Adrenal gland (tissue), 12 donors: ENCODE results near the gene AQP12B. TPM values are rescaled to one million over a fixed set of nuclear protein-coding genes. Genes with fewer than 3 reads are reported as not detected.
"Not testable (repeated sequence)": the region's sequence is repeated elsewhere in the genome, so short reads cannot be mapped to it uniquely, and the experiment has no call there.

Source experiments
- DNase-seq, 7 donors: peaks; one replicate each; pipeline ENCODE4 v3.0.0-alpha.2; 2019 to 2020
- H3K27ac ChIP-seq, 5 donors: fragments of 200-600 bp; sonication (generic) in 4 of 5; 1 replicate in 3 of 5; 2 replicates in 2 of 5; pipeline versions ENCODE4 v1.5.1 to v1.8.0; 2016 to 2020; ENCODE audit warnings: mild to moderate bottlenecking in 1 of 5
- H3K27me3 ChIP-seq: fragments of 200-600 bp; 2 replicates; pipeline ENCODE4 v1.8.0; 2021
- H3K36me3 ChIP-seq, 2 donors: fragments of 200-600 bp; replicated peaks in 1 of 2; 1 replicate in 1 of 2; 2 replicates in 1 of 2; pipeline versions ENCODE4 v1.5.1 to v1.8.0; 2018 to 2022
- H3K4me1 ChIP-seq, 2 donors: fragments of 200-600 bp; replicated peaks in 1 of 2; 1 replicate in 1 of 2; 2 replicates in 1 of 2; pipeline versions ENCODE4 v1.5.1 to v1.8.0; 2018 to 2021
- H3K4me3 ChIP-seq, 4 donors: fragments of 200-600 bp; sonication (generic) in 3 of 4; one replicate each; pipeline ENCODE4 v1.5.1; 2016 to 2018
- H3K9me3 ChIP-seq, 3 donors: fragments of 200-600 bp; sonication (generic) in 1 of 3; replicated peaks in 1 of 3; 1 replicate in 2 of 3; 2 replicates in 1 of 3; pipeline versions ENCODE4 v1.5.1 to v1.8.0; 2016 to 2021
- CTCF ChIP-seq, 6 experiments: fragments of 450-650 bp in 4 of 6; fragments of 200-600 bp in 2 of 6; sonication (generic) in 1 of 6; IDR thresholded peaks; 1 replicate in 5 of 6; 2 replicates in 1 of 6; pipeline versions ENCODE4 v1.5.1 to v1.8.0; 2016 to 2021; ENCODE audit warnings: antibody characterized with exemption in 6 of 6, mild to moderate bottlenecking in 2 of 6, moderate library complexity in 1 of 6
- POLR2A ChIP-seq, 2 donors: fragments of 450-650 bp; IDR thresholded peaks; one replicate each; pipeline ENCODE4 v1.6.1; 2017; ENCODE audit warnings: antibody characterized with exemption in 2 of 2, mild to moderate bottlenecking in 2 of 2, moderate library complexity in 1 of 2
- WGBS, 4 donors: extraction: QIAGEN DNeasy Blood & Tissue Kit in 2 of 4; methylation state at CpG; one replicate each; pipeline versions ENCODE4 v1.1.5 to v1.1.7; 2013 to 2017; 5-methylcytosine and 5-hydroxymethylcytosine counted together
- intact Hi-C, 2 donors: fragments of 100-400 bp; cut with DNase I; formaldehyde crosslinking; loops; one replicate each; pipeline versions ENCODE4 v1.14.1 to v1.15.0; 2022 to 2023
- polyA plus RNA-seq, 3 donors: library from polyadenylated mRNA; stranded (reverse); fragments of 200-250 nt in 2 of 3; fragments of 350-450 nt in 1 of 3; fragmentation: Illumina TruSeq in 1 of 3; extraction: RNeasy Lipid Tissue Mini Kit (QIAGEN cat#74804) in 1 of 3; gene quantifications; one replicate each; pipeline ENCODE4 v1.2.3, GENCODE V29; 2013 to 2014
- total RNA-seq, 9 donors: library from RNA; depleted of rRNA in 4 of 9; stranded (reverse); fragments of >200 nt in 4 of 9; fragments of 120-200 nt in 1 of 9; fragmentation: NEBNext Ultra II Directional in 1 of 9; extraction: Animal tissue kit (Norgen Biotek cat#: 25700) in 1 of 9; gene quantifications; one replicate each; pipeline versions ENCODE4 v1.1.0 to v1.2.4, GENCODE V29; 2013 to 2023
- donor health status: healthy with polysubstance abuse.
- donor health status: Bipolar disorder and iron deficiency.
- donor health status: DM: yes; HTN: yes; CAD: no.
- donor health status: DM: no; HTN: no; CAD: no.
- donor health status: DM: no; HTN: no; CAD: no.
- donor health status: DM: yes; HTN: yes; CAD: no.

Gene AQP12B
- total and polyA plus RNA-seq, 12 donors = 0.07 to 0.48 TPM; not detected in 10

DNA sequence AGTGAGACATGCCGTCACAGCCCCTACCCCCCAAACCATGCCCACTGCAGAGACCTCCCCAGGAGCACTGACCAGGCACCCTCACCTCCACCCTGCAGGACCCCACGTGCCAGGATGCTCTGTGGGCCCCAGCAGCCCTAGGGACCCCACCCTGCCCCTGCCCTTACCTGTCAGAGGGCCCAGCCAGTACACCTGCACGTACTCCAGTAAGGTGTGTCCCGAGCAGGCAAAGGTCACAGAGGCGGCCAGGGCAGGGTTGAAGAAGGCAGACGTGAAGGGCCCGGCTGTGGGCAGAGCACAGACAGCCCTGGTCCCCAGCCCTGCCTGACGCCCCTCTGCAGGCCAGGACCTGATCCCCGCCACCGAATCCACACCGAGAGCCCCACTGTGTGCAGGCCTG, 2.5 kb downstream of the AQP12B start:
- H3K4me3 ChIP-seq, H3K27ac ChIP-seq, H3K9me3 ChIP-seq, H3K36me3 ChIP-seq, intact Hi-C loops, H3K4me1 ChIP-seq, DNase-seq, H3K27me3 ChIP-seq: not testable (repeated sequence)
- WGBS, 4 donors = 24 to 71% (median 30%) methylated on average over 1 to 2 of the region's 11 CpGs; no CpG with 5 or more reads in 1 of the 4 donors

GRCh38 chr2:240678909-240679308, 3.8 kb downstream of the AQP12B start:
- H3K9me3 ChIP-seq, H3K27ac ChIP-seq, H3K4me3 ChIP-seq, H3K4me1 ChIP-seq, DNase-seq, H3K36me3 ChIP-seq, intact Hi-C loops, H3K27me3 ChIP-seq: not testable (repeated sequence)
- WGBS, 4 donors = no CpG with 5 or more reads among the region's 19 CpGs

DNA sequence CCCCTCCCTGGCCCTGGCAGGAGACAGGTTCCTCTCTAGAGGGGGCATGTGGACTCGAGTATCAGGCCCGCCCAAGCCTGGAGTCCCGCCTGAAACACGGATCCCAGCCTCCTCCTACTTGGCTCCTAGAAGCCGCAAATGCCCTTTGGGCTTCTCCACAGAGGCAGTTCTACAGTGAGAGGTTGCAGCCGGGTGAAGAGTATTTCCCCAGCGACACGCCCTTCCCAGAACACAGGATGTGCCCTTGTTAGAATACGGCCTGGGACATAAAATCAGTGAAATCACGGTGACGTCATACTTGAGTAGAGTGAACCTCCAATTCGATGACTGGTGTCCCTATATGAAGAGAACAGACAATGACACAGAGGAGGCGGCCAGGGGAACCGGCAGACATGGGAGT, 4.6 kb downstream of the AQP12B start:
- H3K4me1 ChIP-seq, H3K4me3 ChIP-seq, DNase-seq, intact Hi-C loops, H3K27ac ChIP-seq, H3K27me3 ChIP-seq, H3K36me3 ChIP-seq, H3K9me3 ChIP-seq: not testable (repeated sequence)
- WGBS, 4 donors = 70 to 80% (median 75%) methylated on average over 1 to 6 of the region's 14 CpGs; no CpG with 5 or more reads in 1 of the 4 donors

DNA sequence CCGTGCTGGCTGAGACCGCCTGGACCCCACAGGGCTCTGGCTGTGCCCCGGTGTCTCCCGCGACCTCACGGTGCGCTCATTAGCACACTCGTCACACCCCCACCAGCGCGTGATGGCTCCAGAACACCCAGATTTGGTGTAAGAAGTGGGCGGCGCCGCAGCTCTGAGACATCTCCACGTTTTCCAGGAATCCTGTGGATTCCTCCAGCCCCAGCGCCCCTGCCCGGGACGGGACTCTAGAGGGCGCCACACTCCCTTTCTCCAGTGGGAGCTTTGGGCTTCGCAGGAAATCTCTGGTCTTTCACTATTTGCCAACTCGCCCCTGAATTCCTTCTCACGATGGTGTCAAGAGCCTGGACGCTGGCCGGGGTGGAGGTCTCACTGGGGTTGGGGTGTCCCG, 7.3 kb downstream of the AQP12B start:
- peaks cover 11% of the 10 kb centered on the region for H3K27me3 ChIP-seq
- WGBS, 4 donors = no CpG with 5 or more reads among the region's 24 CpGs
- H3K27ac ChIP-seq, H3K36me3 ChIP-seq, H3K4me3 ChIP-seq, DNase-seq, intact Hi-C loops, H3K9me3 ChIP-seq, H3K4me1 ChIP-seq: not testable (repeated sequence)

- DNase-seq, intact Hi-C loops: not testable (repeated sequence)
Measured at GRCh38 chr2:240674461-240675184, 8.1 kb downstream of the AQP12B start.

DNA sequence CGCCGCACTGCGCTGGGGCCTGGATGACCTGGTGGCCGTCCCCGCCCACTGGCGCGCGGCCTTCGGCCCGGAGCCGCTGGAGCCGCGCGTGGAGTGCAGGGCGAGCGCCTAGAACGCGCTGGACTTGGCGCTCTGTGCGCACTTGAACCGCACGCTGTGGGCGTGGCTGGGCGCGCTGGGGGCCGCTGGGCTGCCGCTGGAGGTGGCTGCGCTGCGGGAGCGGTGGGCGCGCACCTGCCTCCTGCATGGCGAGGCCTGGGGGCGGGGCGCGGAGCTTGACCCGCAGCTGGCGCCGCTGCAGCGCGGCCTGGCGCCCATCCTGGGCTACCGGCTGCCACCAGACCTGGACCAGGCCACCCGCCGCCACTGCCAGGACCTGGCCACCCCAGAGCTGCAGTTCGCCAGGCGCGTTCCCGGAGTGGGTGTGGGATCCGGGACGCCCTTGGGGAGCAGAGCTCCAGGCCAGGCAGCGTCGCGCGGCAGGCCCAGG, 9.9 kb downstream of the AQP12B start:
- Histone ChIP-seq H3K4me3 (no peak overlapping the region), H3K36me3 (no peaks in the 10 kb centered on the region), H3K9me3 (no peaks in the 10 kb centered on the region), H3K4me1 (no peaks in the 10 kb centered on the region), H3K27ac (no peak overlapping the region), H3K27me3 (peaks cover 11% of the 10 kb centered on the region)
- no peak for DNase-seq
- 5 to 9% (median 7%) methylated on average over 26 to 55 of the region's 55 CpGs; no CpG with 5 or more reads in 1 of the 4 donors for WGBS, 4 donors
- no peak for TF ChIP-seq CTCF (IDR thresholded peaks at IDR 0.05)
- no peak for TF ChIP-seq POLR2A (IDR thresholded peaks at IDR 0.05)
- intact Hi-C loops = no loop called here

More at GRCh38 chr2:240674461-240675184, 8.1 kb downstream of the AQP12B start:
- not testable (repeated sequence) for H3K36me3 ChIP-seq, H3K4me3 ChIP-seq, H3K4me1 ChIP-seq, H3K27ac ChIP-seq, H3K9me3 ChIP-seq
- peaks cover 11% of the 10 kb centered on the region for H3K27me3 ChIP-seq
- WGBS, 4 donors = 30 to 40% (median 36%) methylated on average over 5 to 12 of the region's 16 CpGs
